Hepatic stellate cell (primary cell): ENCODE results near the gene GPHN.
"Not testable (repeated sequence)": the region's sequence is repeated elsewhere in the genome, so short reads cannot be mapped to it uniquely, and the experiment has no call there.

Source experiments
- DNase-seq: peaks from one replicate; pipeline ENCODE4 v3.0.0; 2011; ENCODE audit warnings: low spot score

Gene GPHN

DNA sequence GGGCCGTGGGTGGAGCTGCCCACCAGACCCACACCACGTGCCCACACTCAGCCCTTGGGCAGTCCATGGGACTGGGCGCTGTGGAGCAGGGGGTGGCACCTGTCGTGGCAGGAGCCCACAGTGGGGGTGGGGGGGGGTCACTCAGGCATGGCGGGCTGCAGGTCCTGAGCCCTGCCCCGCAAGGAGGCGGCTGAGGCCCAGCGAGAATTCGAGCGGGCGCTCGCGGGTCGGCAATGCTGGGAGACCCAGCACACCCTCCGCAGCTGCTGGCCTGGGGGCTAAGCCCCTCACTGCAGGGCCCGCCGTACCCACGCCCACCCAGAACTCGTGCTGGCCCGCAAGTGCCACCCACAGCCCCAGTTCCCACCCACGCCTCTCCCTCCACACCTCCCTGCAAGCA is 548.7 kb downstream of the GPHN start:
- no peak for DNase-seq

DNA sequence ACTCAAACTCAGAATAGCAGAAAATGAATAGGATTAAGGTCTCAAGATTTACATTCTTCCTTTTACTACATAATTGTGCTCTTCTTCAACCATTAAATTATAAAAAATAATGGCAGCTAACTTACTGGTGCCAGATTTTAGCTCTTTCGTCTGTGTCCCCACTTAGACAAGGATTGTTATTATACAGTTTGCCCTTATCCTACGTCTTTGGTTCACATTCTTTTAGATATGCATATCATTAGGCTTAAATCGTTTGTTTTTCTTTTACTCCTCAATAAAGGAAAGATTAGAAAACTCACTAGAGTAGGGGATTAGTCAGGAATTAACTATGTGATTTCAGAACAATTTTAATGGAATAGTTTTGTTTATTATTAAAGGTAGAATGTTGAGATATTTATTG is 551.6 kb downstream of the GPHN start:
- no peak for DNase-seq

DNA sequence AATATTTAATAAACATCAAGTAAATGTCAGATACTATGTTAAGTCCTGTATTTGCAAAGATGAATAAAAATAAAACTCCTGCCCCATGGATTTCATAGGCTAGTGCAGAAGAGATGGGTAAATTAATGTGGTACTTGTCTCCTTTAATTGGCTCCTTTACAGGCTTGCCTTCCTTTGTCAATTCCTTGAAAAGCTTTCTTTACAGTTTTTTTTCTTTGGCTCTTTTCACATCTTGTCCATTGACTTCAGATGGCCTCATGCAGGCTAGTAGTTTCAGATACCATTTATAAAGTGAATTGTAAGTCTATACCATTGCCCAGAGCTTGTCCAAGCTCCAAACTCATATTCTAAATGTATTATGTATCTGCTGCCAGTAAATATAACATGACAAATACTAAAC is 552.6 kb downstream of the GPHN start:
- DNase-seq, result no peak

DNA sequence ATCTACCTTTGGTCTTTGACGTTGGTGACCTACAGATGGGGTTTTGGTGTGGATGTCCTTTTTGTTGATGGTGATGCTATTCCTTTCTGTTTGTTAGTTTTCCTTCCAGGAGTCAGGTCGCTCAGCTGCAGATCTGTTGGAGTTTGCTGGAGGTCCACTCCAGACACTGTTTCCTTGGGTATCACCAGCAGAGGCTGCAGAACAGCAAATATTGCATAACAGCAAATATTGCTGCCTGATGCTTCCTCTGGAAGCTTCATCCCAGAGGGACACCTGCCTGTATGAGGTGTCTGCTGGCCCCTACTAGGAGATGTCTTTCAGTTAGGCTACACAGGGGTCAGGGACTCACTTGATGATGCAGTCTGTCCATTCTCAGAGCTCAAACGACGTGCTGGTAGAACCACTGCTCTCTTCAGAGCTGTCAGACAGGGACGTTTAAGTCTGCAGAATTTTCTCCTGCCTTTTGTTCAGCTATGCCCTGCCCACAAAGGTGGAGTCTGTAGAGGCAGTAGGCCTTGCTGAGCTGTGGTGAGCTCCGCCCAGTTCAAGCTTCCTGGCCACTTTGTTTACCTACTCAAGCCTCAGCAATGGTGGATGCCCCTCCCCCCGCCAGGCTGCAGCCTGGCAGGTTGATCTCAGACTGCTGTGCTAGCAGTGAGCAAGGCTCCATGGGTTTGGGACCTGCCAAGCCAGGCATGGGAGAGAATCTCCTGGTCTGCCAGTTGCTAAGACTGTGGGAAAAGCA is 559.3 kb downstream of the GPHN start:
- not testable (repeated sequence) for DNase-seq

DNA sequence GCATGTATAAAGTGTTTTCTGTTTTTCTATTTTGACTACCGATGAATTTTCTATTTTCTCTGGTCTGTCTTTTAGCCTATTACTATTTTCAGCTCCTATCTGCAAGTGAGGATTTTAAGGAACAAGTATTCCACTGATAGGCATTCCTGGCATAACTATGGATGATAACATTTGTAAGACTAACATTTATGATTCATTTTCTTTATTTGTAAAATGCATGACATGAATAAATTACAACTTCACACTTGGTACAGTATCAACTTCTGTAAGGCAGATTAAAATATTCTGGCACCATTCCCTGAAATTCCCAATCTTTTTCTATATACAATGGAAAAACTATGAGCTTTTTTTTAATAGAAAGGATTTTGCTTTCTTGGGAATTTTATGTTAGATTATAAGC is 560.3 kb downstream of the GPHN start:
- DNase-seq, result peak; percentile 16

DNA sequence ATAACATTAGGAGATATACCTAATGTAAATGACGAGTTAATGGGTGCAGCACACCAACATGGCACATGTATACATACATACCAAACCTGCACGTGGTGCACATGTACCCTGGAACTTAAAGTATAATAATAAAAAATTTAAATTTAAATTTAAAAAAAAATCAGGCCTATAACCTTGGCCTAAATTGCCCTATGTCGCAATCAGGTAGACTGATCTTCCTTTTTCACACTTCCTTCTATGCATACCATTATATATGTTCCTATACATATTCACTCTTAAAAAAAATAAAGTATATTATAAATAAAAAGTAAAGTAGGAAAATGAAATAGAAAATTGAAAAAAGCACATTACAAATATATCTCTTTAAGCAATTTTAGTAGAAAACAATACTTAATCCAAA is 563.6 kb downstream of the GPHN start:
- no peak for DNase-seq

DNA sequence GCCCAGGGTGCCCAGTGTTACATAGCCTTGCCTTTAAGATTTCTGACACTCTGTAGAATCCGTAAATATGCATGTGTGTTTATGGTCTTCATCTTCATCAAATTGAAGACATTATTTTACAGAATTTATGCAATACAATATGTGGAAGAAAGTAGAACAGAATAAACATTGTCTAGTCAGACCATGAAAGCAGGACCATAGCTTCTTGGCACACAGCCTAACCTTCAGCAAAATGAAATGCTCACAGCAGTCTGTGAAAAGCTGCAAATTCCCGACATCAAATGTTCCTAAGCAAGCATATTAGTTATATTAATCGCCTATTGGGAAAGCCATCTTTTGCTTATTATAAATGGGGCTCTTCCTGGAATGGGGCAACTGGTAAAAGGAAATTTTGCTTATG is 570.0 kb downstream of the GPHN start:
- DNase-seq, result no peak

DNA sequence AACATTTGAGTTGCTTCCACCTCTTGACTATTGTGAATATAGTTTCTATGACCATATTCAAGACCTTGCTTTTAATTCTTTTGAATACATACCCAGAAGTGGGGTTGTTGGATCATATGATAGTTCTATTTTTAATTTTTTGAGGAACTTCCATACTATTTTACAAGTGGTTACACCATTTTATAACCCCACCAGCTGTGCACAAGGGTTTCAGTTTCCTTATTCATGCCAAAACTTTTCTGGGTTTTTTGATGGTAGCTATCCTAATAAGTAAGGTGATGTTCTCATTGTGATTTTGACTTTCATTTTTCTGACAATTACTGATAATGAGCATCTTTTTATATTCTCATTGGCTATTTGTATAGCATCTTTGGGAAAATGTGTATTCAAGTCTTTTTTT is 571.9 kb downstream of the GPHN start:
- no peak for DNase-seq

DNA sequence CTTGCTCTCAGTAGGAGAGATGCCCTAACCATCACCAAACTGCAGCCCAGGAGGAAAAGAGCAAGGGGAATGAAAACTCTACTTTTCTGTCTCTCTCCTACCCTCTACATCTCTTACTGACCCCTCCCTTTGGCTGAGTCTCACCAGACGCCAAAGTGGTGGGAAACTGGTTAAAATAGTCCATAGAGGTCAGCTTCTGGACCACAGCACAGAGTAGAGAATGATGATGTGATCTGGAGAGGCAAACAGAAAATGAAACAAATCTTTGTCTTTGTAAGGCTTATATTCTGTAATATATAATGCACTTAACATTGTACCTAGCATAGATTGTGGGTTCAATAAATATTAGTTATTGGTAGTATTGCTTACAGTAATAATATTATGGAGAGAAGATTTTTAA is 600.3 kb downstream of the GPHN start:
- no peak for DNase-seq

DNA sequence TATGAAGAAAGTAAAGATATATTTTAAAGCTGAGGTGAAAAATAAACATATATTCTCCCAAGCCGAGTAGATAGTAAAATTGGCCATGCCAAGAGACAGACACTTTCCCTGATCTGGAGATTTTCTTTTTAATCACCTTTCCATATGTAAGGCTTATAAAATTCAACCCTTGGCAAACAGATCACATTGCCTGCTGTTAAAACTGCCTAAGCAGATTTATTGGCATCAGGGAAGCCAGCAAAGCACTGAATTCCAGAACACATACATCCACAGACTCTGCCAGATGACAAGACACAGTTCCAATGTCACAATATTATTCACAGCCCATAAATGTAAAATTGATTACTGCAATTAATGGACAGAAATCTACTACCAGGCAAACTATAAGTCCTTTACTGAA is 603.1 kb downstream of the GPHN start:
- DNase-seq, result no peak

DNA sequence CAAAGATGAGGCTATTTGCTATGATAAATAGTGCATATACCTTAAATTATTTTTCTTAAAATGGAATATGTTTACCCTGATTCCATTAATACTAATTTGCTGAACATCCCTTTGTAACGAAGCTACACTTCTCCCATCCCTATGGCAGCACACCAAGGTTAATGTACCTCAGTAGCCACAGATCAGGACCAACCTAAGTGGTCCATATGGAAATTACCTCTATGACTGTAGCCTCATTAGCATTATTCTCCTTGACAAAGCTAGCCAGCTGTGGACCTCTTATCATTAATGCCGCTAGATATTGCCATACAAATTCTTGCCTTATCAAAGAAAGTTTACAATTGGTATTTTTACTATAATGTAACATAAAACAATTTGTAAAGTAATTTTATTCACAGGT is 604.4 kb downstream of the GPHN start:
- DNase-seq, result no peak

DNA sequence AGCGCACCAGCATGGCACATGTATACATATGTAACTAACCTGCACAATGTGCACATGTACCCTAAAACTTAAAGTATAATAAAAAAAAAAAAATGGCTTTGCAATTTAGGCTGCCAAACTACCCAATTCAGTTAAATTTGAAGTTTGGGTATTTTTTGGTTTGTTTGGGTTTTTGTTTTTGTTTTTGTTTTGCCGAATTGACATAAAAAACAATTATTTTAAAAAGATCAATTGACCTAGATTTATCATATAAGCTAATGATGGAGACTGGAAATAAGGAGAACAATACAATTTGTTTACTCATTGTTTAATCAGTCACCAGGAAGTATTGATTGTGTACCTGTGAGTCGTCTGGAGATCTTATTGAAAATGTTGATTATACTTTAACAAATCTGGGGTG is 619.2 kb downstream of the GPHN start:
- no peak for DNase-seq

DNA sequence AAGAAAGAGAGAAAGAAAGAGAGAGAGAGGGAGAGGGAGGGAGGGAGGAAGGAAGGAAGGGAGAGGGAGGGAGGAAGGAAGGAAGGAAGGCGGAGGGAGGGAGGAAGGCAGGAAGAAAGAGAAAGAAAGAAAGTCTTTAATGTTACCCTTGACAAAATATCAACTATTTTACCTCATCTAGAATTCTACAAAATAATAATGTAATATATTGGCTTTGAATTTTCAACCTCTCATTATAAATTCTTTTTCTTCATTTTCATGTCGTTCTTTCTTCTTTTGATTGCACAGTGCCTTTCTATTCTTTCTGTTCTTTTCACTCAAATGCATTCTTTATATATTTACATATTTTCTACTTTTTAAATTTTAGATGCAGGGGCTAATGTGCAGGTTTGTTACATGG is 621.8 kb downstream of the GPHN start:
- DNase-seq, result no peak

DNA sequence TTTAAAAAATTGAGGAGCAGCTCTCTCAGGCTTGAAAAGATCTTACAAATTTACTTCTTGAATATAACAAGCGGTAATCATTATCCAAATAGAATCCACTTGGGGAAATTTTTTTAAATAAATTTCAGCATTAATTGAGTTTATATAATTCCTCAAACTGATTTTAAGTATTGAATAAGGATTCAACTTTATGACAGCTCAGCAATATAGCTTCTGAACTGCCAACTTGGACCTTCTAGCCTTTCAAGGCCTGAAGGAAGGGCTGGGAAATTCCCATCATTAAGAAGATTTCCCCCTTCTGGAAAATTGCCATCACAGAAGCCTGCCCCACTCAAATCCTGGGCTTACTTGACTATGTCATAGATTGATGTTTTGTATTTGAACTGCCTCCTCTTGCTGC is 623.7 kb downstream of the GPHN start:
- no peak for DNase-seq

DNA sequence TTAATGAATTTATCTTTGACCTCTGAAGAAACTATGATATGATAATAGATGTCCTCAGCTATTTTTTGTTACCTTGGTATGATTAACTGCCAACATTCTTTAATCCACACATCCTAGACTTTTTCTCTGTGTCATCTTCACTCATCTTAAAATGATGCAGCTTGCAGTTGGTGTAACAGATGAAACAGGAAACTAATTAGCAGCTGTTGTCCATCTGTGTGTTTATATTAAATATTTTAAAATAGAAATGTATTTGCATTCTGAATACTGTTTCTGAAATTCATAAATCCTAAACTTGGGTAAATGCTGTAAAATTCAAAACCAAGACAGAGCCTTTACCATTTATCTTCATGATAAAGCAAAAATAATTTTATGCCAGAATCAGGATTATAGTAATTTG is 625.2 kb downstream of the GPHN start:
- no peak for DNase-seq

DNA sequence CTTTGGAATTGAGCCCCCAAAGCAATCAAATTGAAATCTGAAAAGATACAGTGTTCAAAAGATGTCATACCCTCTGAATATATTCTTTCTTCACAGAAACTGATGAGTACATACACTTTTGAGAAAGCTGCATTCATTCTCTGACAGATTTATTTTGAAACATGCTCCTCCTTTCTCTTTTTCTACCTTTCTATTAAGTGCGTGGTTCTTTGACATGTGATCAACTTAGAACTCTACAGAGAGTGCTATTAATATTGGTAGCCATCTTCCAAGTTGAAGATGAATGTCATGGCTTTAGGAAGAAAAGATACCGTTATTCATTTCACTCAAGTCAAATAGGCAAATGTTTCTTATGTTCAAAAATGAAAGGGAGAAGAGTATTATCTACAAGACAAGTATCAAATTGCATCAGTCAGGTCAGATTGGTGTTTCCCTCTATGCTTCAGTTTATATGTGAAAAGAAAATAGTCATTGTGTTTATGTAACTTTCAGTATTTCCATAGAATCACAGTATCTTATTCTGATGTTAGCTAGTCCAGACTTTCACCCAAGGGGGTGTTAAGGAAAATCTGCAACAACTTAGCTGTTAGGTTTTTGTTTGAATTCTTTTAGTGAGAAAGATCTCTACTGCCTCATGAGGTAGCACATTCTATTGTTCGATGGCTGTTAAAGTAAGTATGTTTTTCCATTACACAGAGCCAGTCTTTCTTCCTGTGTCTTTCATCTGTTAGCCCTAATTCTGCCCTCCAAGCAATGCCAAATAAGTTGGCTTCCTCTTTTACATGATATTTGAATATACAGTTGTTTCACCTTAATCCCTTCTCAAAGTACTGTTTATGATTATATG is 625.9 kb downstream of the GPHN start:
- no peak for DNase-seq

DNA sequence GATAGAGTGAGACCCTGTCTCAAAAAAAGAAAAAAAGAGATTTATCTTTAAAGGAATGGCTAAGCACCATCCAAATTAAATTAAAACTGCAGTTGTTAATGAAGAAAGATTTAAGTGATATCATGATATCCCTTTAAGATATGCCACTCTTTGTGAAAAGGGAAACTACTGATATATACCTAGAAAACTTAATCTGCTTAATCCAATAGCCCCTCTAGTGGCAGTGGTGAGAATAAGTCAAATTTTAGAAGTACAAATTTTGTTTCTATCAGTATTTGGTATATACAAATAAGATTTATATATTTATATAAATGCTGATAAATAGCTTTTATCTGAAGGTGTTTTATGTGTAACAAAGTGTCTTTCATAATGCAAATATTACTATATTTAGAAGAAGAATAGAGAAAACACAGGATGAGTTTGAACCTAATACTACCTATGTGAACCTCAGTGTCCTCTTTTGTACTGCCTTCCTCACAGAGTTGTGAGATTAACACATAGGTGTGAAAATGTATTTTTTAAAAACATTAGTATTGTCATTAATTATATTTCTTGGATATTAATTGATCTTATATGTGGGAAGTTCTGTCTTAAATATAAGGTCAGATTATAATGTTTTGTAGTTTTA is 629.9 kb downstream of the GPHN start:
- DNase-seq, result peak; percentile 13

DNA sequence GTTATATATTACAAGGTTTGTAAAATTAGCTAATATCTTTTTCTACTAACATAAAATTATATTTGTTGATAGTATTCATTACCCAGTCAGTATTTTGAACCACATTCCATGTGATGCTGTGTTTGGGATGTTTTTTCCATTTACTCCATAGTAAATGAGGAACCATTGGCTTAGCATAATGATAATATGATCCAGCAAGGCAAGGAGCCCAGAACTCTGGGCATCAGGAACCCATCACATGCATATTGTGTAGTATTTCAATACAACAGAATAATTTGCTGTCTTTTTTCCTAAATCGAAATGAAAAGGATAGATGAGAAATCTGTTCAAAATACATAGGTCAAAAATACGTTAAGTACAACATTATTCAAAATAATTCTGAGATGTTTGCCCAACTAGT is 632.6 kb downstream of the GPHN start:
- DNase-seq, result no peak

DNA sequence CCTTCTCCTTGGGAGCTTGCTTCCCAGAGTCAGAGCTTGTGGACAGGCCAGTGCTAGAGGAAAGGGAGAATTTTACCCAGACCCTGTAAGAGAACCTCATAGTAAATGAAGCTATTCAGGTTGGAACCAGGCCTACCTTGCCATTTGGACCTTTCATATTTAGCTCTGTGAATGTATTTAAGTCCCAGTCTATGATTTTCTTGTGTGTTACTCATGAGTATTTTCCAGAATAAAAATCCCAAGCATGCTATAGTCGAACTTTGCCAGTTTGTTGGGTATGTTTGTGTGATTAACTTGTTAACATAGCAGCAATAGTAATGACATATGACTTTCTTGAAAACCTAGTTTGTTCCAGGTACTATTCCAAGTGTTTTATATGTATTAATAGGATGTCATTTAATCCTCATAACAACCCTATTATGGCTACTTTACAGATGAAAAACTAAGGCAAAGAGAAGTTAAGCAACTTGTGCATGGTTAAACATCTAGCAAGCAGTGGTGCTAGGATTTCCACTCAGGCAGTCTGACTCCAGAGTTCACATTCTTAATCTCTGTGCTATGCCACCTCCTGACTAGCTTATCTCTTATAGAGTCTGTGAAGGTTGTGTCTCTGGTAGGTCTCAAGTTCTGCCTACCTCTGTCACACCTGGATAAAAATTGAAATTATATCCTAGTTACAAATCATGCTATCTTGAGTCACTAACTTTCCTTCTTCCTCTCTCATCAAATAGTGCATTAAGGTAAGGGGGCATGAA is 633.4 kb downstream of the GPHN start:
- DNase-seq, result no peak

DNA sequence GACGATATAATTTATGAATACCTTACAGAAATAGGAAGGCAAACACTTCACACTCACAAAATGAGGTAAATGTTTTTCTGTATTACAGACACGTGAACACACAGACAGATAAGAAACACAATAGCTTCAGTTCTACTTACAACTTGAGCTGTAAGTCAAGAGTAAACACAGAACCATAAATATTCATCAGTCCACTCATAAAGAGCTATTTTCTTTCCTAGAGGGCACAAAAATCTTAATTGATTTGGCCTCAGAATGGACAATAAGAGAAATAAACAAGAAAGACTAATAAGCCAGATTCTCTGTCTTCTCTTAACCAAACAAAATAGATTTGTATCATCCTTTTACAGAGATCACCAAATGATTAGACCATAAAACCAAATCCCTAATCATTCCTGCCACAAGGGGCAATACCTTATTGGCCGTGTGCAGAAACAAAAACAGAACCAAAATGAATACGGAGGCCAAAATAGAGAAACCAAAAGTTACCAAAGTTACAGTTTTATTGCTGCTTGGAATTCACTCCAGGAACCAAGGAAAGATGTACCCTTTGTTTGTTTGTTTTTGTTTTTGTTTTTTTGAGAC is 643.2 kb downstream of the GPHN start:
- DNase-seq, result no peak

DNA sequence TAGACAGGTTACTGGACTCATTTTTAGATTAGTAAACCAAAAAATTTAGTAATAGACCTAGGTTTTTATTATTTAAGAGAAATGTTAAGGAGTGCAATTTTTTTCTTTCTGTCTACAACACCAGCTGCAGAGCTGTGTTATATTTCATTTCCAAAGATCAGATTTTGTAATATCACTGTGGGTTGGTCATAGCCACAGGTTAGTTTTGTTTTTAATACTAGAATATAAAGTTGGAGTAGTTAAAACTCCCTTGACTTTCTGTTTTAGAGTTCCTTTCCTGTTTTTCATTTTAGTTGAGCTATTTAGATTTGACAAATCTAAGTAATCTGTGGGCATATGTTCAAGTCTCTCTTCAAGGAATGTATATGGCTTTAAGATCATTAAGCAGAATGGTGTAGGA is 650.6 kb downstream of the GPHN start:
- DNase-seq, result no peak

DNA sequence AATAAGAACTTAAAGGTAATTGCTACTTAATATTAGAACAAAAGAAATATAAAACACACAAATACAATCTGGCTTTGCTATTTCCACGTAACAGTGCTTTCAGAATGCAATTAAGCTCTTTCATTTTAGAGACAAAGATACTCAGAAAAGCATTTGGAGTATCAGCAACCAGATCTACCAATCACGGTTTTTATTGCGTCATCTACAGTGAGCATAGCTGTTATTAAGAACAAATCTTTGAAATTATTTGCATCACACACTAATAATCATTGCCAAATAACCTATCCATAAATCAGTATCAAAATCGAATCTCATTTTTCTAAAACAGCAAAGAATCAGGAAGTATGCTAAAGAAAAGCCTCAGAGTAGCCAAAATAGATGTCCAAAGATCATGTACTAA is 654.4 kb downstream of the GPHN start:
- DNase-seq, result no peak
